GM12873 (cell line): ENCODE results near the gene OTUD3.

Experiments used
- CTCF ChIP-seq: IDR thresholded peaks from 2 replicates; pipeline ENCODE4 v1.5.1; 2012; ENCODE audit warnings: low read depth, mild to moderate bottlenecking, moderate library complexity, low read length, control low read depth; ENCODE audit not compliant: insufficient read depth; ENCODE audit errors: missing control alignments

The OTUD3 gene

GRCh38 chr1:19945914-19946313, 63.7 kb downstream of the OTUD3 start:
- TF ChIP-seq CTCF, result no peak

- TF ChIP-seq CTCF, result no peak
Observed at GRCh38 chr1:19946331-19946751, 64.1 kb downstream of the OTUD3 start.

GRCh38 chr1:19946971-19947370, 64.8 kb downstream of the OTUD3 start:
- TF ChIP-seq CTCF, result no peak

GRCh38 chr1:19949016-19949415, 66.8 kb downstream of the OTUD3 start:
- TF ChIP-seq CTCF, result no peak

- TF ChIP-seq CTCF, result no peak
Observed at GRCh38 chr1:19954059-19954458, 71.9 kb downstream of the OTUD3 start.

GRCh38 chr1:19955534-19956170, 73.5 kb downstream of the OTUD3 start:
- TF ChIP-seq CTCF, result no peak

- no peak for TF ChIP-seq CTCF
Observed at GRCh38 chr1:19957779-19958178, 75.6 kb downstream of the OTUD3 start.
